HG03439 (cell line): Measurements from ENCODE around the gene CBX6.

Source experiments
- ATAC-seq: cut with Tn5 transposase; IDR thresholded peaks from one replicate; pipeline ENCODE4 v1.9.1; 2021; ENCODE audit warnings: mild to moderate bottlenecking, moderate library complexity; ENCODE audit not compliant: unreplicated experiment

The CBX6 gene

GRCh38 chr22:38823076-38823475 lies 48.9 kb downstream of the CBX6 start:
- ATAC-seq: no peak

- no peak for ATAC-seq
Observed at GRCh38 chr22:38820020-38820419, 52.0 kb downstream of the CBX6 start.

GRCh38 chr22:38819387-38819940 lies 52.6 kb downstream of the CBX6 start:
- no peak for ATAC-seq

- no peak for ATAC-seq
Observed at GRCh38 chr22:38817196-38817595, 54.8 kb downstream of the CBX6 start.

DNA sequence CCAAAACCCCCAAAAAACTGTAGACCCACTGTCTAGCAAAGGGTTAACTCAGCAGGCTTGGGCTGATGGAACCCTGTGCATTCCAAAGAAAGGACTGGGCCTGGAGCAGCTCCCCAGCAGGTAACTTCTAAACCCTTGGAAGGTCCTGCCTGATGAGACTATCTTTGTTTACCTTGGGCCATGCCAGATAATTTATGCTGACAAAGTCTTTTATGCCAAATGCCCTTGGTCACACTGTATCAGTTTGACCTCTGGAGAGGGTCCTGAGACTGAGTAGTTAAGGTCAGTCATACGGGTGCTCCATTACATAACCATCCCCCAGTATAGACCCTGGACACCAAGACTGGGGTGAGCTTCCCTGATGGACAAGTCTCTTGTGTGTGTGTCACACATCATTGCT lies 56.2 kb downstream of the CBX6 start:
- no peak for ATAC-seq
